Ovary (tissue), 9 donors: ENCODE measurements around the gene PPIL6. TPM values are rescaled to one million over a fixed set of nuclear protein-coding genes. Genes with fewer than 3 reads are reported as not detected.

Experiments
- DNase-seq, 5 donors: peaks; one replicate each; pipeline ENCODE4 v3.0.0-alpha.2; 2019 to 2020
- H3K27ac ChIP-seq, 2 donors: fragments of 200-600 bp; one replicate each; pipeline versions ENCODE4 v1.5.1 to v1.8.0; 2019 to 2022
- H3K27me3 ChIP-seq: fragments of 200-600 bp; one replicate; pipeline ENCODE4 v1.8.0; 2022
- H3K36me3 ChIP-seq: fragments of 200-600 bp; sonication (generic); one replicate; pipeline ENCODE4 v1.5.1; 2019
- H3K4me1 ChIP-seq: one replicate; pipeline ENCODE4 v1.8.1; 2013; ENCODE audit warnings: mild to moderate bottlenecking, moderate library complexity; ENCODE audit not compliant: insufficient read depth
- H3K4me3 ChIP-seq: fragments of 200-600 bp; sonication (generic); one replicate; pipeline ENCODE4 v1.5.1; 2017
- H3K9me3 ChIP-seq, 2 donors: fragments of 200-600 bp in 1 of 2; sonication (generic) in 1 of 2; one replicate each; pipeline versions ENCODE4 v1.5.1 to v1.8.1; 2013 to 2019; ENCODE audit warnings: mild to moderate bottlenecking in 1 of 2, moderate library complexity in 1 of 2
- EP300 ChIP-seq: sonication (generic); formaldehyde crosslinking; IDR thresholded peaks from one replicate; pipeline ENCODE4 v1.6.1; 2017; ENCODE audit warnings: antibody characterized with exemption
- POLR2A ChIP-seq: fragments of 450-650 bp; IDR thresholded peaks from one replicate; pipeline ENCODE4 v1.6.1; 2017; ENCODE audit warnings: antibody characterized with exemption, mild to moderate bottlenecking, moderate library complexity
- WGBS, 3 donors: extraction: QIAGEN DNeasy Blood & Tissue Kit in 1 of 3; methylation state at CpG; one replicate each; pipeline versions ENCODE4 v1.1.5 to v1.1.7; 2013 to 2017; 5-methylcytosine and 5-hydroxymethylcytosine counted together
- intact Hi-C, 4 donors: fragments of 100-400 bp; cut with DNase I; formaldehyde crosslinking; loops; one replicate each; pipeline versions ENCODE4 v1.11.0 to v1.15.1; 2022 to 2023
- polyA plus RNA-seq, 2 donors: library from polyadenylated mRNA; stranded (reverse); fragments of 200-250 nt in 1 of 2; fragments of 350-450 nt in 1 of 2; fragmentation: Illumina TruSeq in 1 of 2; extraction: RNeasy Lipid Tissue Mini Kit (QIAGEN cat#74804) in 1 of 2; gene quantifications; one replicate each; pipeline ENCODE4 v1.2.3, GENCODE V29; 2013 to 2014
- total RNA-seq, 7 donors: library from RNA; depleted of rRNA in 2 of 7; stranded (reverse); fragments of >200 nt in 2 of 7; fragmentation: NEBNext Ultra II Directional in 3 of 7; extraction: Animal tissue kit (Norgen Biotek cat#: 25700) in 3 of 7; gene quantifications; one replicate each; pipeline versions ENCODE4 v1.1.0 to v1.2.4, GENCODE V29; 2016 to 2023
- TF ChIP-seq, protein P1 (sequence below), 3 donors: fragments of 450-650 bp in 2 of 3; fragments of 200-600 bp in 1 of 3; IDR thresholded peaks; one replicate each; pipeline versions ENCODE4 v1.5.1 to v1.8.0; 2016 to 2022; ENCODE audit warnings: antibody characterized with exemption in 3 of 3, mild to moderate bottlenecking in 1 of 3
- donor health status: DM: no; HTN: no; CAD: no; lungs with moderate emphysema.
- donor health status: DM: no; HTN: no; CAD: no.
- donor health status: Bipolar disorder and iron deficiency.
- donor health status: DM: yes; HTN: yes; CAD: no.
- donor health status: DM: no; HTN: no; CAD: no.
- donor health status: DM: yes; HTN: yes; CAD: no.

PPIL6 gene
- total and polyA plus RNA-seq, 9 donors = 6.3 to 29.8 (median 10.9) TPM

DNA sequence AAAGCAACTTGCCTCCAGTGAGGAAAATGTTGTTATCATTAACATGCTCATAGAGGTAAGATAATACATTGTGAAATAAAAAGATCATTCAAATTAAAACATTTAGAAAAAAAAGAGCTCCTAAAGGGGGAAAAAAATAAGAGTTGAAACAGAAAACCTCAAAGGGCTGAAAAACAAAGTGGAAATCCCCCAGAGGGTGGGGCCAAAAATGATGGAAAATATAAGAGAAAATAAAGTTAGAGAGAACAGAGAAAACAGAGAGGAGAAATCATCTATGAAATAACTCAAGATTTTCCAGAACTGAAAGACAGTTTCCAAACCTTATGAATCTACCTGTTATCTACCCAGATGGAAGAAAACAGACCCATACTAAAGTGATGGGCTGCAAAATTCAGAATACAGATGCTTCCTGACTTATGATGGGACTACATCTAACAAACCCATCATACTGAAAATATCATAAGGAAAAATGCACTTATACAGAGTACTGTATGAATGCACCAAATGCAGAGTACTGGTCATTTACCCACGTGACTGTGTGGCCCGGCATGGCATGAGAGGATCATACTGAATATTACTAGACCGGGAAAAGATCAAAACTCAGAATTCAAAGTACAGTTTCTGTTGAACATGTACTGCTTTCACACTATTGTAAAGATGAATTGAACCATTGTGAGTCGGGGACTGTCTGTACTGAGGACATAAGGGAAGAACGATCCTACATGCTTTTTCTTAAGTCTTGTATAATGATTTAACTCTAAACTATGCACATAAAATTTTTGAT is 38.6 kb upstream of the PPIL6 start:
- no peaks in the 10 kb centered on the region for H3K36me3 ChIP-seq

GRCh38 chr6:109478222-109478805 is 37.9 kb upstream of the PPIL6 start:
- H3K4me1 ChIP-seq = peaks cover 11% of the 10 kb centered on the region
- no peaks in the 10 kb centered on the region for H3K9me3 ChIP-seq
- WGBS, 3 donors = 86 to 90% (median 88%) methylated on average over 9 of the region's 9 CpGs
- intact Hi-C loops = no loop called here
- no peaks in the 10 kb centered on the region for H3K36me3 ChIP-seq
- H3K4me3 ChIP-seq = no peak overlapping the region
- H3K27ac ChIP-seq = no peak overlapping the region
- no peak for DNase-seq
- TF ChIP-seq EP300 = no peak
- TF ChIP-seq, protein P1, sequence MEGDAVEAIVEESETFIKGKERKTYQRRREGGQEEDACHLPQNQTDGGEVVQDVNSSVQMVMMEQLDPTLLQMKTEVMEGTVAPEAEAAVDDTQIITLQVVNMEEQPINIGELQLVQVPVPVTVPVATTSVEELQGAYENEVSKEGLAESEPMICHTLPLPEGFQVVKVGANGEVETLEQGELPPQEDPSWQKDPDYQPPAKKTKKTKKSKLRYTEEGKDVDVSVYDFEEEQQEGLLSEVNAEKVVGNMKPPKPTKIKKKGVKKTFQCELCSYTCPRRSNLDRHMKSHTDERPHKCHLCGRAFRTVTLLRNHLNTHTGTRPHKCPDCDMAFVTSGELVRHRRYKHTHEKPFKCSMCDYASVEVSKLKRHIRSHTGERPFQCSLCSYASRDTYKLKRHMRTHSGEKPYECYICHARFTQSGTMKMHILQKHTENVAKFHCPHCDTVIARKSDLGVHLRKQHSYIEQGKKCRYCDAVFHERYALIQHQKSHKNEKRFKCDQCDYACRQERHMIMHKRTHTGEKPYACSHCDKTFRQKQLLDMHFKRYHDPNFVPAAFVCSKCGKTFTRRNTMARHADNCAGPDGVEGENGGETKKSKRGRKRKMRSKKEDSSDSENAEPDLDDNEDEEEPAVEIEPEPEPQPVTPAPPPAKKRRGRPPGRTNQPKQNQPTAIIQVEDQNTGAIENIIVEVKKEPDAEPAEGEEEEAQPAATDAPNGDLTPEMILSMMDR (IDR thresholded peaks at IDR 0.05) = no peak
- TF ChIP-seq POLR2A = no peak
- no peaks in the 10 kb centered on the region for H3K27me3 ChIP-seq

More for the DNA sequence above, 38.6 kb upstream of the PPIL6 start:
- TF ChIP-seq, protein P1 (IDR thresholded peaks at IDR 0.05) = no peak
- TF ChIP-seq POLR2A (no peak), EP300 (no peak)
- no peak for DNase-seq
- H3K4me1 ChIP-seq = peaks cover 11% of the 10 kb centered on the region
- no peaks in the 10 kb centered on the region for H3K27me3 ChIP-seq
- 91 to 93% (median 93%) methylated on average over 5 of the region's 5 CpGs for WGBS, 3 donors
- intact Hi-C loops = no loop called here
- H3K4me3 ChIP-seq = no peak overlapping the region
- H3K27ac ChIP-seq = no peak overlapping the region
- H3K9me3 ChIP-seq = no peaks in the 10 kb centered on the region

DNA sequence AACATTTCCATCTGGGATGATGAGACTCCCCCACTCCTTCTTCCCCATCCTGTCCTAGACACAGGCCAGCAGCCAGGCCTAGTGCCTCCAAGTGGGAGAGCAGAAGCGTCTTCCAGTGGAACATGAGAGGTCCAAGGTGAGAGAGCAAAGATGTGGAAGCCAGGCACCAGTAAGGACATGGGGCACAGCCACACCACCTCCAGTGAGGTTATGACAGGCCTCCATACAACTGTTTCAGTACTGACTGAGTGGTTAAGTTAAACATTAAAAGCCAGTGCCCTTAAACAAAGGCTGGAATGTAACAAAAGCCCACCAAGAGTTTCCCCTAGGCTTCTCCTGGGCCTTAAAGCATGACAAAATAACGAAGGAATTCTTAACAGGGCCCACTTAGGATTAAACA is 37.3 kb upstream of the PPIL6 start:
- no peaks in the 10 kb centered on the region for H3K27me3 ChIP-seq
- no peak overlapping the region for H3K4me3 ChIP-seq
- no peaks in the 10 kb centered on the region for H3K36me3 ChIP-seq
- no peaks in the 10 kb centered on the region for H3K9me3 ChIP-seq
- H3K4me1 ChIP-seq = peaks cover 11% of the 10 kb centered on the region
- TF ChIP-seq EP300 = no peak
- no peak for TF ChIP-seq POLR2A
- TF ChIP-seq, protein P1 (IDR thresholded peaks at IDR 0.05) = no peak
- no peak overlapping the region for H3K27ac ChIP-seq
- WGBS, 3 donors = 60 to 74% (median 74%) methylated on average over 2 of the region's 2 CpGs
- intact Hi-C loops = no loop called here
- no peak for DNase-seq

- intact Hi-C loops = no loop called here
- Histone ChIP-seq H3K4me1 (peaks cover 10% of the 10 kb centered on the region), H3K27me3 (no peaks in the 10 kb centered on the region), H3K27ac (no peak overlapping the region), H3K4me3 (no peak overlapping the region), H3K36me3 (no peaks in the 10 kb centered on the region), H3K9me3 (no peaks in the 10 kb centered on the region)
- 96 to 97% (median 97%) methylated on average over 2 of the region's 2 CpGs for WGBS, 3 donors
- no peak for DNase-seq
- TF ChIP-seq POLR2A = no peak
- TF ChIP-seq, protein P1 (IDR thresholded peaks at IDR 0.05) = no peak
- TF ChIP-seq EP300 = no peak
Observed at GRCh38 chr6:109477184-109477583, 36.8 kb upstream of the PPIL6 start.
